T-cell (primary cell): ENCODE measurements around the gene SLC47A2. TPM values are rescaled to one million over a fixed set of nuclear protein-coding genes. Genes with fewer than 3 reads are reported as not detected.

Experiments used
- ATAC-seq, 4 experiments: fragments of 200-7000 bp in 3 of 4; fragments of 150-1000 bp in 1 of 4; cut with Tn5 transposase; replicated peaks in 1 of 4; 1 replicate in 3 of 4; 2 replicates in 1 of 4; pipeline ENCODE4 v1.10.0; 2021; ENCODE audit warnings: moderate library complexity in 3 of 4, mild to moderate bottlenecking in 2 of 4, moderate number of reproducible peaks in 1 of 4
- CTCF ChIA-PET, 2 donors: fragments of 300-600 bp; sonication (Branson Sonifier 250); formaldehyde crosslinking; loops; one replicate each; lab custom pipeline; 2022; ENCODE audit warnings: antibody characterized with exemption in 2 of 2; lab: Charles Lee
- POLR2A ChIA-PET, 2 donors: fragments of 300-600 bp; sonication (Branson Sonifier 250); formaldehyde crosslinking; loops; one replicate each; lab custom pipeline; 2022; ENCODE audit warnings: antibody characterized with exemption in 2 of 2; lab: Charles Lee
- DNase-seq, 35 experiments: peaks; one replicate each; pipeline versions ENCODE4 v3.0.0 to v3.0.0-alpha.2; 2013 to 2023
- H3K27ac ChIP-seq: one replicate; pipeline ENCODE4 v1.5.1; 2013; ENCODE audit warnings: low read length
- H3K27me3 ChIP-seq, 2 experiments: replicated peaks in 1 of 2; 1 replicate in 1 of 2; 2 replicates in 1 of 2; pipeline versions ENCODE4 v1.6.1 to v1.7.0; 2013; ENCODE audit warnings: low read length in 1 of 2, mixed read lengths in 1 of 2; ENCODE audit not compliant: control insufficient read depth in 2 of 2, insufficient read depth in 2 of 2; ENCODE audit errors: extremely low read depth in 1 of 2
- H3K36me3 ChIP-seq, 2 donors: 1 replicate in 1 of 2; 2 replicates in 1 of 2; pipeline versions ENCODE4 v1.6.1 to v1.7.0; 2013; ENCODE audit warnings: low read length in 1 of 2; ENCODE audit not compliant: control insufficient read depth in 2 of 2, insufficient read depth in 1 of 2; ENCODE audit errors: extremely low read depth in 1 of 2
- H3K4me1 ChIP-seq, 2 experiments: 1 replicate in 1 of 2; 2 replicates in 1 of 2; pipeline versions ENCODE4 v1.6.1 to v1.7.0; 2013; ENCODE audit warnings: low read length in 2 of 2, mixed read lengths in 1 of 2; ENCODE audit not compliant: insufficient read depth in 2 of 2, control insufficient read depth in 1 of 2; ENCODE audit errors: extremely low read depth in 1 of 2
- H3K4me3 ChIP-seq, 2 donors: 1 replicate in 1 of 2; 2 replicates in 1 of 2; pipeline versions ENCODE4 v1.5.1 to v1.7.0; 2013; ENCODE audit warnings: mild to moderate bottlenecking in 2 of 2, low read length in 1 of 2, moderate library complexity in 1 of 2; ENCODE audit not compliant: control insufficient read depth in 1 of 2; ENCODE audit errors: extremely low read depth in 1 of 2
- H3K9me3 ChIP-seq: 2 replicates; pipeline ENCODE4 v1.7.0; 2013
- H3K27ac Mint-ChIP-seq, 2 donors: one replicate each; pipeline ENCODE4 v1.8.0; 2020 to 2021; ENCODE audit warnings: mild to moderate bottlenecking in 2 of 2, mixed read lengths in 2 of 2
- H3K27me3 Mint-ChIP-seq, 2 donors: one replicate each; pipeline ENCODE4 v1.8.0; 2021 to 2022; ENCODE audit warnings: mixed read lengths in 2 of 2
- H3K36me3 Mint-ChIP-seq: one replicate; pipeline ENCODE4 v1.8.0; 2021; ENCODE audit warnings: mixed read lengths
- H3K4me1 Mint-ChIP-seq, 3 donors: one replicate each; pipeline ENCODE4 v1.8.0; 2020 to 2022; ENCODE audit warnings: mixed read lengths in 3 of 3, mild to moderate bottlenecking in 1 of 3
- H3K4me3 Mint-ChIP-seq, 3 donors: one replicate each; pipeline ENCODE4 v1.8.0; 2020 to 2022; ENCODE audit warnings: mild to moderate bottlenecking in 3 of 3, mixed read lengths in 3 of 3, moderate library complexity in 3 of 3
- H3K9me3 Mint-ChIP-seq, 3 donors: one replicate each; pipeline ENCODE4 v1.8.0; 2020 to 2022; ENCODE audit warnings: mixed read lengths in 3 of 3
- WGBS: methylation state at CpG from one replicate; pipeline ENCODE4 v1.1.5; 2013; ENCODE audit warnings: missing lambda C conversion rate; ENCODE audit not compliant: insufficient coverage; 5-methylcytosine and 5-hydroxymethylcytosine counted together
- total RNA-seq, 35 experiments: library from RNA in 6 of 35; stranded (reverse) in 6 of 35; fragments of 120-200 nt in 1 of 35; gene quantifications; one replicate each; pipeline versions ENCODE4 v1.2.1 to v1.2.4 and lab custom pipeline; 2013 to 2026

The SLC47A2 gene
- total RNA-seq, 5 donors from 2014 or later (not counting 1 experiment from before 2014, with no cell fraction given) = not detected

DNA sequence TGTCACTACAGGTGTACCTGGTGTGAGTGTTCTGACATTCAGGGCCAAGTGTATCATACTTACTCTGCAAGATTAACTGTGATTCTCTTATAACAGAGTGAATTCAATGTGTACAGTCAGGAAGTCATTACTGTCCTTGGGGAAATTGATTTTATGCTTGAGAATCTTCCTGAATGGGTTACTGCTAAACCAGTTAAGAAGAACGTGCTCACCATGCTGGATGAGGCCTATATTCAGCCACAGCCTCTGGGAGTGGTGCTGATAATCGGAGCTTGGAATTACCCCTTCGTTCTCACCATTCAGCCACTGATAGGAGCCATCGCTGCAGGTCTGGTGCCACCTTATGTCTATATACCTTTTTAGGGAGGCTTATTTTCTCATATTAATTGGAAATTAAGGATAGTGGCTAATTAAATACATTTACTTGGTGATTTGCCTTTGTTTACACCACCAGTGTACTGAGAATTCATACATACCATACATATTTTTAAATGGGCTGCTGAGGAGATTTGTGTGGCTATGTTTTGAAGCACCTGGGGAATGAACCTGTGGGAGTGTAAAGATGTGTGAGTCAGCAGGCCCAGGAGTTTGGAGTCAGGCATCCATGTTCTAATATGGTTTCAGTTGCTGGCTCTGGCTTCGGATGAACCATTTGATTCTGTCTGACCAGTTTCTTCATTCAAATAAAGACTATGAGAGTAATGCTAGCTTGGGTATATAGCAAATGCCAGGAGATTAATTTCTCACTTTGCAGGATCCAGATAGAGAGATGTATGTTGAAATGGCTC is 64.7 kb downstream of the SLC47A2 start:
- Histone ChIP-seq H3K27ac (no peak overlapping the region), H3K9me3 (no peaks in the 10 kb centered on the region), H3K4me1 (peaks cover 6 to 25% of the 10 kb centered on the region in 2 experiments), H3K27me3 (no peaks in the 10 kb centered on the region), H3K36me3 (peaks cover 0 to 14% of the 10 kb centered on the region in 2 donors), H3K4me3 (no peak overlapping the region)
- no peaks in the 10 kb centered on the region for H3K27me3 Mint-ChIP-seq
- H3K27ac Mint-ChIP-seq = no peak overlapping the region
- peaks cover 41% of the 10 kb centered on the region for H3K36me3 Mint-ChIP-seq
- no peak for ATAC-seq
- CTCF ChIA-PET = no interaction called here
- 60% methylated on average over 1 of the region's 5 CpGs for WGBS
- H3K9me3 Mint-ChIP-seq = no peaks in the 10 kb centered on the region
- no peak overlapping the region for H3K4me3 Mint-ChIP-seq
- POLR2A ChIA-PET = no interaction called here
- H3K4me1 Mint-ChIP-seq = peaks cover 37 to 58% (median 44%) of the 10 kb centered on the region in 3 donors
- DNase-seq = no peak

DNA sequence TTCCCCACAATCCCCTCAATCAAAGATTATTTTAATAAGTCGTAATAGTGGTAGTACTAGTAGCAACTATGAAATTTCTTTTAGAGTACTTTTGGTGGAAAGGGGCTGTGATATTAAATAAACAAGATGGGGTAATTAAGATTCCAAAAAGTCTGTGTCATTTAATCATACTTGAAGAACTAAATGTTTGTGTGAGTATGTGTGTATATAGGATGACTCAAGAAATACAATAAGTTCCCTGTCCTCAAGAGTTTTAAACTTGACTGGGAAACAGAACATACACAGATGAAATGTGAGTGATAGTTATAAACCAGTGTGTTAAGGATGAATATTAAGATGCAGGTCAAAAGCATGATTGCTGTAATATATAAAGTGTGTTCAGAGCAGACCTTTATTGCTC is 65.6 kb downstream of the SLC47A2 start:
- Mint-ChIP-seq H3K36me3 (peaks cover 32% of the 10 kb centered on the region), H3K9me3 (no peaks in the 10 kb centered on the region), H3K4me3 (peak overlapping the region; percentile 6 to 99 (median 37)), H3K4me1 (peaks cover 39 to 51% (median 44%) of the 10 kb centered on the region in 3 donors), H3K27ac (no peak overlapping the region), H3K27me3 (no peaks in the 10 kb centered on the region)
- Histone ChIP-seq H3K36me3 (peaks cover 0 to 6% of the 10 kb centered on the region in 2 donors), H3K4me1 (peaks cover 6 to 25% of the 10 kb centered on the region in 2 experiments), H3K9me3 (no peaks in the 10 kb centered on the region), H3K27ac (no peak overlapping the region), H3K4me3 (no peak overlapping the region), H3K27me3 (no peaks in the 10 kb centered on the region)
- ChIA-PET POLR2A (no interaction called here), CTCF (no interaction called here)
- ATAC-seq (no peak), DNase-seq (no peak)
- WGBS = no CpG with 5 or more reads among the region's 1 CpG

DNA sequence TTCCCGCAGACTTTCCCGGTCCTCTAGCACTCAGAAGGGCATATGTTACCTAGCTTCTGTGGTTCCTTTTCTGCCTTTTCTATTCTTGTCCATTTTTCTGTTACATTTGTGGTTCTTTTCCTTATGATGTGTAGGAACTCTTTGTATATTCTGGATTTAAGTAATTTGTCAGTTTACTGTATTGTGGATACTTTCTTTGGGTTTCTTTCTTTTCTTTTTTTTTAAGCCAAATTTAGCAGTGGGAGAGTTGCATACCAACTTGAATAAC is 67.2 kb downstream of the SLC47A2 start:
- no peaks in the 10 kb centered on the region for H3K9me3 Mint-ChIP-seq
- DNase-seq (no peak), ATAC-seq (no peak)
- POLR2A ChIA-PET = no interaction called here
- WGBS = no CpG with 5 or more reads among the region's 2 CpGs
- no peaks in the 10 kb centered on the region for H3K36me3 ChIP-seq
- H3K27me3 ChIP-seq = no peaks in the 10 kb centered on the region
- peaks cover 40 to 45% (median 42%) of the 10 kb centered on the region in 3 donors for H3K4me1 Mint-ChIP-seq
- H3K27ac ChIP-seq = peak overlapping the region; percentile 65
- H3K4me3 ChIP-seq = peak overlapping the region; percentile 83 to 86
- H3K36me3 Mint-ChIP-seq = peaks cover 21% of the 10 kb centered on the region
- H3K27ac Mint-ChIP-seq = peak overlapping the region; percentile 63 to 73
- CTCF ChIA-PET = interaction anchor here in 1 of 2 donors (1.2 to 2.1 kb wide), 2 partner anchors 12 to 114 kb away, joined by 5 to 11 read pairs; no protein-coding TSS in a partner anchor
- H3K9me3 ChIP-seq = no peaks in the 10 kb centered on the region
- peaks cover 6 to 25% of the 10 kb centered on the region in 2 experiments for H3K4me1 ChIP-seq
- peak overlapping the region; percentile 93 to 99 (median 94) for H3K4me3 Mint-ChIP-seq
- H3K27me3 Mint-ChIP-seq = no peaks in the 10 kb centered on the region

DNA sequence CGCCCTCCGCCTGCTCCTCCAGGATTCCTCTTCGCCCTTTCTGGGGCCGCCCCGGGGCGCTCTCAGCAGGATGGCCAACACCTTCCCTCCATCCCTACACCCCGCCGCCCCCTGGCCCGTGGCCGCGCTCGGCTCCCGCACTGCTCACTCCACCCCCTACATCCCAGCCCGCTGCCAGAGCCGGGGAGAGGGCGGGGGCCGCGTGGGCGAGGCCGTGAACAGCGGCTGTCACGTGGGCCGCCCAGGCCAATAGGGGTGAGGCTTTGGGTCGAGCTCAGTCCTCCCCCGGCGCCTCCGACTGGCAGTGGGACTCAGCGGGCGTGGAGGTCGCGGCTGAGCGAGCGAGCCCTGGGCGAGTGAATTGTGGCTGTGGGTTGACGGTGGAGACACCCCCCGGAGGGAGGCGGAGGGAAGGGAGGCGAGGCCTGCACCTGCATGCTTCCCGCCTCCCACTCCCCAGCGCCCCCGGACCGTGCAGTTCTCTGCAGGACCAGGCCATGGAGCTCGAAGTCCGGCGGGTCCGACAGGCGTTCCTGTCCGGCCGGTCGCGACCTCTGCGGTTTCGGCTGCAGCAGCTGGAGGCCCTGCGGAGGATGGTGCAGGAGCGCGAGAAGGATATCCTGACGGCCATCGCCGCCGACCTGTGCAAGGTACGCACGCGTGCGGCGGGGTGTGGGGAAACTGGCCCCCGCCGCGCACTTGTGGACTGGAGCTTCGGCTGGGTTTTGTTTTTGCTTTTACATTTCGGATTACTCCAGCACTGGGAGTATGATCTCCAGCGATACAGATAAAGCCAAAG is 67.7 kb downstream of the SLC47A2 start, which contains the start of gene ALDH3A2:
Gene ALDH3A2, plus strand, starts transcription at position 277 of the 799 bp plus-strand sequence. Its CDS starts 221 bp downstream, at position 498.
- H3K9me3 ChIP-seq = no peaks in the 10 kb centered on the region
- H3K27ac ChIP-seq = peak within 1 kb of the TSS; percentile 65
- Mint-ChIP-seq H3K36me3 (peaks cover 18% of the 10 kb centered on the region), H3K27me3 (no peaks in the 10 kb centered on the region), H3K4me3 (peak within 1 kb of the TSS; percentile 93 to 99 (median 94)), H3K4me1 (peaks cover 40 to 45% (median 42%) of the 10 kb centered on the region in 3 donors), H3K9me3 (no peaks in the 10 kb centered on the region), H3K27ac (peak within 1 kb of the TSS; percentile 85 to 96)
- DNase-seq (peak; percentile 84 to 99 (median 91)), ATAC-seq (peak; percentile 95 to 98 (median 96))
- CTCF ChIA-PET = interaction anchor here in 1 of 2 donors (1.2 to 2.1 kb wide), 3 partner anchors 13 to 270 kb away, joined by 5 to 11 read pairs (median 5); partner anchors contain the start of gene MAPK7
- no peaks in the 10 kb centered on the region for H3K36me3 ChIP-seq
- peaks cover 6 to 25% of the 10 kb centered on the region in 2 experiments for H3K4me1 ChIP-seq
- H3K27me3 ChIP-seq = no peaks in the 10 kb centered on the region
- POLR2A ChIA-PET = interaction anchor here in 1 of 2 donors (0.6 to 1.2 kb wide), 3 partner anchors 8 to 478 kb away, joined by 3 to 4 read pairs (median 4); no protein-coding TSS in a partner anchor
- peak within 1 kb of the TSS; percentile 83 to 86 for H3K4me3 ChIP-seq
- 0% methylated on average over 60 of the region's 71 CpGs for WGBS

DNA sequence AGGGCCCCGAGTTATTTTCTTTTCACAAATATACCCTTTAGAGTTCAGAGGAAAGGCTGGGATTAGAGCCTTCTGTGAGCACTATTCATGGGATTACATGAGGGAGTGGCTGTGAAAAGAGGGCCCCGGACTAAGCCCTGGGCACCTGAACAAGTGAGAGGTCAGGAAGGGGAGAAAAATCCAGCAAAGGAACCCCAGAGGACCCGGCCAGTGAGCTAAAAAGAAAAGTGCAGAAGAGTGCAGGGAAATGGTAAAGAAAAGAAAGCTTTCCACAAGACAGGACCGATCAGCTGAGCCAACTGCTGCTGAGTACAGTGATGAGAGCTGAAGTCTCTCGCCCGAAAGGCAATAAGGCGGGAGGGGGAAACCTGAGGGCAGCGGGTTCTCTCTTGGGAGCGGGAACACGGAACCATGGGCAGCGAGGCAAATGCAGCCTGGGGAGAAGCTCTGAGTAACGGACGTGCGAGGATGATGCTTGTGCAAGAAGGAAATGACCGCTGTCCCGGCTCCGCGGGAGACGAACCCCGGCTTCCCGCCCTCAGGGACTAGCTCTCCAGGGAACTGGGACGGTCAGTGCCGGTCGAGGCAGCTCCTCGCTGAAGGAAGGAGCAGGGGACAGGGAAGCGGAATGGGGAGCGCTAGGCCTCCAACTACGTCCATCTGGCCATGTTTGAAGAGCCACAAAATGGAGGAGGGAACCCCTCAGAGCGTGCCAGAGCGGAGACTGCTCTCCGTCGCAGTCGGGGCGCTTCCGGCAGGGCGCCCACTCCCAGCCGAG is 68.5 kb downstream of the SLC47A2 start:
- peak overlapping the region; percentile 85 to 96 for H3K27ac Mint-ChIP-seq
- H3K27me3 Mint-ChIP-seq = no peaks in the 10 kb centered on the region
- no peaks in the 10 kb centered on the region for H3K27me3 ChIP-seq
- ATAC-seq = peak; percentile 54 to 57 (median 56)
- no peaks in the 10 kb centered on the region for H3K36me3 ChIP-seq
- peak overlapping the region; percentile 65 for H3K27ac ChIP-seq
- peak in 21 of 35 experiments; percentile 0 to 53 (median 15) for DNase-seq
- H3K9me3 Mint-ChIP-seq = no peaks in the 10 kb centered on the region
- peaks cover 40 to 45% (median 42%) of the 10 kb centered on the region in 3 donors for H3K4me1 Mint-ChIP-seq
- peaks cover 11% of the 10 kb centered on the region for H3K36me3 Mint-ChIP-seq
- H3K4me3 ChIP-seq = peak overlapping the region; percentile 83 to 86
- H3K4me3 Mint-ChIP-seq = peak overlapping the region; percentile 93 to 99 (median 94)
- ChIA-PET POLR2A (interaction anchor here in 1 of 2 donors (0.6 to 1.2 kb wide), 3 partner anchors 7 to 479 kb away, joined by 3 to 4 read pairs (median 4); no protein-coding TSS in a partner anchor), CTCF (interaction anchor here (0.6 to 2.1 kb wide), 9 partner anchors 9 to 361 kb away, joined by 3 to 11 read pairs (median 3); partner anchors contain the start of genes MAPK7 (in 1 of the 2) and SPECC1 (in 1 of the 2))
- WGBS = 5% methylated on average over 36 of the region's 37 CpGs
- H3K4me1 ChIP-seq = peaks cover 6 to 25% of the 10 kb centered on the region in 2 experiments
- no peaks in the 10 kb centered on the region for H3K9me3 ChIP-seq
